Activated CD8-positive, alpha-beta memory T cell treated with anti-CD3 and anti-CD28 coated beads for 4 hours (primary cell): ENCODE measurements around the gene ACSL6.

Source experiments
- DNase-seq, 2 donors: peaks; one replicate each; pipeline ENCODE4 v3.0.0-alpha.2; 2020; ENCODE audit warnings: low read depth in 2 of 2

ACSL6 gene

GRCh38 chr5:132016721-132017250 is 5.3 kb upstream of the ACSL6 start:
- no peak for DNase-seq

GRCh38 chr5:132013711-132014110 is 2.3 kb upstream of the ACSL6 start:
- DNase-seq = no peak

GRCh38 chr5:132013006-132013689 is 1.7 kb upstream of the ACSL6 start:
- no peak for DNase-seq

GRCh38 chr5:132012371-132013005 is 1.0 kb upstream of the ACSL6 start:
- no peak for DNase-seq

- DNase-seq = no peak
These were observed 353 bp downstream of the ACSL6 start for GRCh38 chr5:132010989-132011621.

GRCh38 chr5:132010645-132010988 is 841 bp downstream of the ACSL6 start:
- DNase-seq = no peak

GRCh38 chr5:132009706-132010405 is 1.6 kb downstream of the ACSL6 start:
- no peak for DNase-seq

- no peak for DNase-seq
These were observed 2.3 kb downstream of the ACSL6 start for GRCh38 chr5:132008961-132009680.

GRCh38 chr5:132008163-132008473 is 3.3 kb downstream of the ACSL6 start:
- DNase-seq = no peak

GRCh38 chr5:132007399-132008162 is 3.9 kb downstream of the ACSL6 start:
- DNase-seq = peak; percentile 50 to 52

- DNase-seq = no peak
These were observed 4.9 kb downstream of the ACSL6 start for GRCh38 chr5:132006331-132007120.

GRCh38 chr5:132005591-132005990 is 5.9 kb downstream of the ACSL6 start:
- DNase-seq = no peak

- DNase-seq = no peak
These were observed 7.5 kb downstream of the ACSL6 start for GRCh38 chr5:132003982-132004381.

- DNase-seq = no peak
These were observed 8.2 kb downstream of the ACSL6 start for GRCh38 chr5:132003170-132003744.

- no peak for DNase-seq
These were observed 8.7 kb downstream of the ACSL6 start for GRCh38 chr5:132002757-132003156.

- no peak for DNase-seq
These were observed 9.6 kb downstream of the ACSL6 start for GRCh38 chr5:132001647-132002561.

- DNase-seq = no peak
These were observed 10.6 kb downstream of the ACSL6 start for GRCh38 chr5:132000677-132001453.

GRCh38 chr5:132000241-132000490 is 11.3 kb downstream of the ACSL6 start:
- no peak for DNase-seq
